GM21737 (cell line): ENCODE results near the gene ESPNL.

Experiments used
- ATAC-seq: cut with Tn5 transposase; IDR thresholded peaks from one replicate; pipeline ENCODE4 v1.9.1; 2021; ENCODE audit warnings: mild to moderate bottlenecking, moderate library complexity; ENCODE audit not compliant: unreplicated experiment

The ESPNL gene

DNA sequence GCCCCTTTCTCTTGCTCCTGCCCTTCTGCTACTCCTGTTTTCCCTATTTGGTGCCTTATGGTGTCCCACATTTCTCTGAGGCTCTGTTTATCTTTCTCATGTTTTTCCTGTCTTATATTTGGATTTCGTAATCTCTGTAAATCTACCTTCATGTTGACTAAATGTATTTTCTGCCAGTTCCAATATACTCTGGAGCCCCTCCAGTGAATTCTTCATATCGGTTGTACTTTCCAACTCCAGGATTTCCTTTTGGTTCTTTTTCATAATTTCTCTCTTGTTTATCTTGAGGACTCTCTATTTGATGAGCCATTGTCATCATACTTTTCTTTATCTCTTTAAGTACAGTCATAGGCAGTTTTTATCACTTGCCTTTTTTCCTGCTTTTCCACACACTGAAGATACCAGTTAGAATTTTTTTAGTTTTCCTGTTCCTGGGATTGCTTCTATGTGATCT lies 20.2 kb upstream of the ESPNL start:
- no peak for ATAC-seq

- ATAC-seq, result no peak
Measured at GRCh38 chr2:238080518-238080917, 19.6 kb upstream of the ESPNL start.

- ATAC-seq, result no peak
Measured at GRCh38 chr2:238081150-238081549, 19.0 kb upstream of the ESPNL start.

DNA sequence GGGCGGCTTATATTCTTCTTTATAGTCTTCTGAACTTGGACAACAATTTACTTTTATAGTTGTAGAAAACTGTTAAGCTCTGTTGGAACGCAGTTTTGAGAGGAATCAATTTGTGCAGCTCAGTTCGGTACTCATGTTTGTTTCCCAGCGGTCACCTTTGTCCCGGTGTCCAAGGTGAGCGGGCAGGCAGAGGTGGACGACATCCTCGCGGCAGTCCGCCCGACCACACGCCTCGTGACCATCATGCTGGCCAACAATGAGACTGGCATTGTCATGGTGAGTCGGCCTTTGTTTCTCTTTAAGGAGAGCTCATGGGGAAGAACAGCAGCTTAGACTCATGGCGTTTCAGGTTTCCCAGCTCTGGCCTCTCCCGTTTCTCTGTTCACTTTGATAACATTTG lies 18.6 kb upstream of the ESPNL start:
- ATAC-seq, result no peak

DNA sequence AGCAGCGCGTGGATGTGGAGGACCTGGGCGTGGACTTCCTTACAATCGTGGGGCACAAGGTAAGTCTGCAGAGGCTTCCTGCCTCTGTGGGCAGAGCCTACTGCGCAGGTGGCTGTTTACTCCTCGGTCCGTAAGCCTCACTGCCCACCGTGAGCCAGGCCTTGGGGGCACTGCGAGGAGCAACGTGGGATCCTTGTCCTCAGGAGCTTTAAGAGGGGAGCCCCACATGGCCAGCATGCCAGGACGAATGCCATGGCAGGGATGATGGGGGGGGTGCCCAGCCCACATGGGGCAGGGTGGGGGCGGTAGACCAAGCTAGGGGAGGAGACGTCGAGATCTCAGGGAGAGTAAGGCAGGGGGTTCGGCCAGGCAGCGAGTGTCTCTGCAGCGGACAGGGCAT lies 18.0 kb upstream of the ESPNL start:
- no peak for ATAC-seq

DNA sequence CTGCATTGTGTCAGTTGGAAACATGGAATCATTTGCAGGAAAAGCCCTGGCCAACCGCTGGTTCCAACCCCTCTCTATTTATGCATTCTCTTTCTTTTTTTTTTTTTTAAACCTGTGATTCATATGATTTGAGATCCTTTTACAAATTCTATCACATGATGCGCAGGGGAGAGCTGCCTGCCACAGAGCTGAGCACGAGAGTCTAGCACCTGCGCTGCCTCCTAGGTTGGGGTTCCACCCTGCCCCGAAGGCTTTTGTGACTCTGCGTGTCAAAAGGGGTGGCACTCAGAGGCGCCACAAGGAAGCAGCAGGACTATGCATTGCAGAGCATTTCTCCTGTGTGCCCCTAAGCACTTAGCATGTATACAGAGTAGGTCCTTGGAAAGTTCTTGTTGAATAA lies 17.3 kb upstream of the ESPNL start:
- ATAC-seq, result no peak

DNA sequence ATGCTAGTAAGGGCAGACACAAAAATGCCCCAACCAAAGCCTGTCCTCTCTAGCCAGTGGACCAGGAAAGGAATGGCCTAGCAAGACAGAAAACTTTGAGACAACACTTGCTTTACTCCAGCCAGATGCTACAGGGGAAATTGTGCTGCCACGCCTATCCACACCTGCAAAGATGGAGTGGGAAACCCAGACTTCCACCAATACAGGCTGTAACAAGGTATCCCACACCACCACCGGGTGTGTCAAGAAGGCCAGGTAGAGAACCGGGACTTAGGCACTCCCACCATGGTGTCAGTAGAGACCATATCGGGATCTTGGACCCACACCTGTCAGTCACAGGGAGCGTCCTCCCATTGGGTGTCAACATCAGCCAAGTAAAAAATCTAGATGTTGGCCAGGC lies 16.2 kb upstream of the ESPNL start:
- no peak for ATAC-seq

DNA sequence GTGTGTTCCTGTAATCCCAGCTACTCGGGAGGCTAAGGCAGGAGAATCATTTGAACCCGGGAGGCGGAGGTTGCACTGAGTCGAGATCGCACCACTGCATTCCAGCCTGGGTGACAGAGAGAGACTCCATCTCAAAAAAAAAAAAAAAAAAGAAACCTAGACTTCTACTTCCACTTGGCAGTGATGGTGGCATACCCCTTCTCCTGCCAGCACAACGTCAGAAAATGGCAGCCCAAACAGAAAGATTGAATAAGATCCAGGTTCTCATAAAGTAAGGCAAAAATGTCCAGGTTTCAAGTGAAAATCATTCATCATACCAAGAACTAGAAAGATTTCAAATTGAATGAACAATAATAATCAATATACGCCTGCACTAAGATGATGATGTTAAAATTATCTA lies 15.4 kb upstream of the ESPNL start:
- no peak for ATAC-seq

DNA sequence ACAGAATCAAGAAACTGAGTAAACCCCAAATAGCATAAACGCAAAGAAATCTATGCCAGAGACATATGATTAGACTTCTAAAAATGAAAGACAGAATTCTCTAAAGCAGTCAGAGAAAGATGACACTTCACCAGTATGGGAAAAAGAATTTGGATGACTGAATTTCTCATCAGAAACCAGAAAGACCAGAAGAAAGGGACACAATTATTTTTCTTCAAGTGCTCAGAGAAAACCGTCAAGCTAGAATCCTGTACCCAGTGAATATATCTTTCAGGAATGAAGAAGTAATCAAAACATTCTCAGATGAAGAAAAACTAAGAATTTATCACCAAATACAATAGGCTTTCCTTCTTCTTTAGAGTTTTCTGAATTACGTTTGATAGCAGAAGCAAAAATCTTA lies 14.2 kb upstream of the ESPNL start:
- no peak for ATAC-seq

DNA sequence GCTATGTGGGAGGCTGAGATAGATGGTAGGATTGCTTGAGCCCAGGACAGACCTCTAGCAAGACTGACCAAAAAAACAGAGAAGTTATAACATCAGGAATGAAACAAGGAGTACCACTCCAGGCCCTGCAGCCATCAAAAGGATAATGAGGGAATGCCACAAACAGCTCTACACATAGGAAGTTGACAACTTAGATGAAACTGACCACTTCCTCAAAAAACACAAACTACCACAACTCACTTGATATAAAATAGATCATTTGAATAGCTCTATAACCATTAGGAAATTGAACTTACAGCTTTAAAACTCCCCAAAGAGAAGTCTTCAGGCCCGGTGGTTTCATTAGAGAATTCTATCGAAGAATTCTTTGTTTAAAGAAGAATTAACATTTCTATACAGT lies 12.9 kb upstream of the ESPNL start:
- no peak for ATAC-seq

DNA sequence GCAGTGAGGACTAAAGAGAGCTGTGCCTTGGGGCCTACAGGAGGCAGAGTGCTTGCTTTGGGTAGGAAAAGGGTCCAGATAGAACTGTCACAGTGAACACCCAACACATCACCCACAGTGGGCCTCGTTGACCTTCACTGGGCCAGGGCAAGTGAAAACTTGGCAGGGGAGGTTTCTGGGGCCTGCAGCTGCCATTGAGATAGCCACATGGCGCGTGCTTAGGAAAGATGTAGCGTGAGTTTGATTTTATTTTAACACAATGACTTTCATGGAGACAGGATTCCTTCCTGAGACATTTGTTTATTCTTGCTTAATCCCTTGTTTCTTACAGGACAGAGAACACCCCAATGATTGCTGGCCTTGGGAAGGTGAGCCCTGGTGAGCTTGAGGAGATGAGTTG lies 9.3 kb upstream of the ESPNL start:
- ATAC-seq, result no peak

DNA sequence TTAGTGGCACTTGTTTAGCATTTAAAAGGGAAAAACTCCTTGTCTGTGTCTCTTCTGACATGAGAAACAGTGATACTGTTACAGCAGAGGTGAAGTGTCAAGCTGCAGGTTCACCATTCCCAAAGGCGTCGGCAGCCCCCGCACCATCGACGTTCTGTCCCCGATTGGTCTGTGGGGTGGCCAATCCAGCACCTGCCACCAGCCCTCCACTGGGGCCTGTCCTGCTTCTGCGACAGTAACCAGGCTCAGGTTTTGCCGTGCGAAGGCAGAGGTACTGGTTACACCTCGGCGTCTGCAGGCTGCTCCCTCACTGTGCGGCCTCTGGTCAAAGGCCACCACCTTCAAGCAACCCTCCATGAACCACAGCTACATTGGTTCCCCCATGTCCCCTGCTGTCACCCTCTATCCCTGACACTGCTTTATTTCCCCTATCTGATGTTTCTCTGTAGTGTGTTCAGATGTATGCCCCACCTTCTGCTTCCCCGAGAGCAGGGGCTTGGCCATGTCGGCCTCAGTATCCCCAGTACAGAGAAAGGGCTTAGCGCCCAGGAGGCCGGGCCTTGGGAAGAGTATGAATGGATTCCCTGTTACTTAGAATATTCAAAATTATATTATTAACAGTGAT lies 8.6 kb upstream of the ESPNL start:
- ATAC-seq, result no peak

- ATAC-seq, result no peak
Measured at GRCh38 chr2:238092486-238093035, 7.6 kb upstream of the ESPNL start.

- no peak for ATAC-seq
Measured at GRCh38 chr2:238093181-238094140, 6.7 kb upstream of the ESPNL start.

- no peak for ATAC-seq
Measured at GRCh38 chr2:238094438-238095022, 5.6 kb upstream of the ESPNL start.

DNA sequence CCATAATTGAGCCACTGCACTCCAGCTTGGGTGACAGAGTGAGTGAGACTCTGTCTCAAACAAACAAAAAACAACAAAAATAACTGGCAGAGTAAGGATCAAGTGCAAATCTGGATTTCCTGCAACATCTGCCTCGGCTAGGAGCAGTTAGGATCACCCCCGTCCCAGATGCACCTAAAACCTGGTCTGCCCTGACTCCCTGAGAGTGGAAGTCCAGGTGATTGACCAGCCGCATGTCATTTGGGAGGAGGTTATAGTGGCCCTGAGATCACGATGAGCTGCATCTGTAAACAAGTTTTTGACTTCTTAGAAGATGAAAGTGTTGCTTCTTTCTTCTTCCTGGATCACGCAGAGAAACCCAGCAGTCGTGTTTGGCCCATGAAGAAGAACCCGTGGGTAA lies 5.0 kb upstream of the ESPNL start:
- no peak for ATAC-seq

- ATAC-seq, result no peak
Measured at GRCh38 chr2:238096311-238097011, 3.7 kb upstream of the ESPNL start.

DNA sequence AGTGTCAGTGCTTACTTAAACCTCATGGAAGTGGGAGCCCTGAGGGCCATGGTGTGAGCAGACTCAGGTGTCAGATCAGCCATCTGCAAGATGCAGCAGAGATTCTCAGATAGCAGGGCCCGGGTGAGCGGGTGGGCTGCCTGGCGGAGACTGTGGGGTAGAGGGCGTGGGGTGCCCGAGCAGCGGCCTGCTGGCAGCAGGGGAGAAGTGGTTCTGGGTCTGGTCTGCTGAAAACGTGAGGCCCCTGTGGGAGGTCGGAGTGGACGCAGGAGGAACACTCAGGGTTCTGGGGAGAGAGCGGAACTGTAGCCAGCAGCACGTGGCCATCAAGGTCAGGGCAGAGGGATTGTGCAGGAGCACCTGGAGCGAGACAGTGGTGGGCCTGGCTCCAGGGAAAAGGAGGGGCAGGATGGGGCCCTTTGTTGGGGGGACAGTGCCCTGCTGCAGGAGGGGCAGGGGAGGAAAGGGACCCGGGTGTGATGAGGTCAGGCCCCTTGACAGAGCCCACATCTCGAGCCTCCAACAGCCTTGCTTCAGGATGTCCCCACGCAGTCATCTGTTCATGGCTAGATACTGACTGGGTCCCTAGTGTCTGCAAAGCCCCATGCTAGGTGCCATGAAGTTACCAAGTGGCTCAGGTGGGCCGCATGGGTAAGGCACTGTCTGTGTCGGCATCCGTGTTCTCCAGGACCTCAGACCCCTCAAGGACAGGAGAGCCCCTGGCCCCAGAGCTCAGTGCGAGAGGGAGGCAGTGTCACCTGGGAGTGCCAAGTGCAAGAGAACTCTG lies 2.7 kb upstream of the ESPNL start:
- no peak for ATAC-seq

GRCh38 chr2:238097988-238098871 lies 1.9 kb upstream of the ESPNL start:
- peak; percentile 78 for ATAC-seq
